GM12873 (cell line): ENCODE measurements around the gene PLEKHM2.

ENCODE experiments used
- CTCF ChIP-seq: IDR thresholded peaks from 2 replicates; pipeline ENCODE4 v1.5.1; 2012; ENCODE audit warnings: low read depth, mild to moderate bottlenecking, moderate library complexity, low read length, control low read depth; ENCODE audit not compliant: insufficient read depth; ENCODE audit errors: missing control alignments

PLEKHM2 gene

GRCh38 chr1:15733726-15734226 is 49.7 kb downstream of the PLEKHM2 start:
- TF ChIP-seq CTCF: no peak

- no peak for TF ChIP-seq CTCF
These were observed 50.2 kb downstream of the PLEKHM2 start for GRCh38 chr1:15734296-15734695.

GRCh38 chr1:15734901-15735300 is 50.8 kb downstream of the PLEKHM2 start:
- no peak for TF ChIP-seq CTCF

- TF ChIP-seq CTCF: no peak
These were observed 51.4 kb downstream of the PLEKHM2 start for GRCh38 chr1:15735304-15736037.

- TF ChIP-seq CTCF: no peak
These were observed 52.1 kb downstream of the PLEKHM2 start, which contains the start of gene SLC25A34 for GRCh38 chr1:15736038-15736891. SLC25A34 (plus strand) TSS chr1:15736258; CDS start chr1:15736486, 228 bp downstream.

- no peak for TF ChIP-seq CTCF
These were observed 52.8 kb downstream of the PLEKHM2 start for GRCh38 chr1:15736892-15737261.
